MM.1S (cell line): ENCODE data around the gene VDAC1.
A peak's percentile ranks its signal among the peaks of the same experiment; 100 is the strongest.

ENCODE experiments used
- DNase-seq: peaks from one replicate; pipeline ENCODE4 v3.0.0-alpha.2; 2015
- H2AFZ ChIP-seq: fragments of 300-600 bp; sonication (generic); 2 replicates; pipeline ENCODE4 v1.6.0; 2016; ENCODE audit warnings: antibody characterized with exemption, low read length
- H3F3A ChIP-seq: fragments of 300-600 bp; sonication (generic); 2 replicates; pipeline ENCODE4 v1.6.1; 2016; ENCODE audit warnings: mild to moderate bottlenecking, antibody characterized with exemption, low read length, moderate library complexity, mixed read lengths; ENCODE audit not compliant: insufficient read depth
- H3K27ac ChIP-seq: fragments of 300-600 bp; sonication (generic); 2 replicates; pipeline ENCODE4 v1.5.1; 2016; ENCODE audit warnings: mild to moderate bottlenecking, low read length
- H3K27me3 ChIP-seq: fragments of 300-600 bp; sonication (generic); replicated peaks from 2 replicates; pipeline ENCODE4 v1.6.0; 2016; ENCODE audit warnings: low read length; ENCODE audit not compliant: insufficient read depth
- H3K36me3 ChIP-seq: fragments of 300-600 bp; sonication (generic); replicated peaks from 2 replicates; pipeline ENCODE4 v1.6.1; 2016; ENCODE audit warnings: mild to moderate bottlenecking, low read length, mixed read lengths; ENCODE audit not compliant: insufficient read depth
- H3K4me1 ChIP-seq: fragments of 300-600 bp; sonication (generic); 2 replicates; pipeline ENCODE4 v1.6.1; 2016; ENCODE audit warnings: low read length, mixed read lengths
- H3K4me2 ChIP-seq: fragments of 300-600 bp; sonication (generic); 2 replicates; pipeline ENCODE4 v1.6.0; 2016; ENCODE audit warnings: low read depth, low read length
- H3K4me3 ChIP-seq: fragments of 300-600 bp; sonication (generic); 2 replicates; pipeline ENCODE4 v1.5.1; 2016; ENCODE audit warnings: low read length, mixed read lengths
- H3K79me2 ChIP-seq: fragments of 300-600 bp; sonication (generic); 2 replicates; pipeline ENCODE4 v1.6.1; 2016; ENCODE audit warnings: mixed run types, low read length, mixed read lengths
- H3K9ac ChIP-seq: fragments of 300-600 bp; sonication (generic); 2 replicates; pipeline ENCODE4 v1.6.1; 2016; ENCODE audit warnings: low read length, mixed read lengths
- H3K9me2 ChIP-seq: fragments of 300-600 bp; sonication (generic); replicated peaks from 2 replicates; pipeline ENCODE4 v1.6.1; 2016; ENCODE audit warnings: mild to moderate bottlenecking, low read length, mixed read lengths; ENCODE audit not compliant: insufficient read depth
- H3K9me3 ChIP-seq: fragments of 300-600 bp; sonication (generic); replicated peaks from 2 replicates; pipeline ENCODE4 v1.6.1; 2016; ENCODE audit warnings: mild to moderate bottlenecking, low read length, mixed read lengths; ENCODE audit not compliant: insufficient read depth
- H4K20me1 ChIP-seq: fragments of 300-600 bp; sonication (generic); 2 replicates; pipeline ENCODE4 v1.6.1; 2016; ENCODE audit warnings: mild to moderate bottlenecking, low read length, moderate library complexity, mixed read lengths; ENCODE audit not compliant: insufficient read depth
- CTCF ChIP-seq: fragments of 300-600 bp; sonication (generic); IDR thresholded peaks from 2 replicates; pipeline ENCODE4 v1.5.1; 2016; ENCODE audit warnings: antibody characterized with exemption, low read length, mixed read lengths
- EZH2 ChIP-seq: fragments of 300-600 bp; sonication (generic); optimal IDR thresholded peaks from 2 replicates; pipeline ENCODE3; 2017; ENCODE audit warnings: low read depth, mild to moderate bottlenecking, antibody characterized with exemption, low read length, mixed read lengths
- EZH2phosphoT487 ChIP-seq: fragments of 300-600 bp; sonication (generic); IDR thresholded peaks from 2 replicates; pipeline ENCODE4 v1.6.1; 2018; ENCODE audit warnings: antibody characterized with exemption, low read length

VDAC1 gene

GRCh38 chr5:134003817-134004625 is 754 bp downstream of the VDAC1 start:
- Histone ChIP-seq H4K20me1 (peaks cover 41% of the 10 kb centered on the region), H3K9me3 (no peaks in the 10 kb centered on the region), H3F3A (peaks cover 6% of the 10 kb centered on the region; the same call in 1 of the 2 replicates), H3K4me1 (peaks cover 13% of the 10 kb centered on the region), H3K9me2 (no peaks in the 10 kb centered on the region), H3K27me3 (no peaks in the 10 kb centered on the region), H2AFZ (peak overlapping the region; percentile 40; the same call in 1 of the 2 replicates), H3K9ac (peak overlapping the region; percentile 90), H3K36me3 (0 out of 2 replicates have a peak, but pooled peaks cover 5% of the 10 kb centered on the region), H3K27ac (peak overlapping the region; percentile 83; the same call in 1 of the 2 replicates), H3K79me2 (peaks cover 66% of the 10 kb centered on the region), H3K4me2 (peak overlapping the region; percentile 93), H3K4me3 (peak overlapping the region; percentile 93)
- peak; percentile 45 for DNase-seq
- no peak for TF ChIP-seq CTCF
- TF ChIP-seq EZH2phosphoT487: no peak
- no peak for TF ChIP-seq EZH2

- Histone ChIP-seq H3K4me2 (peak overlapping the region; percentile 93), H3K4me3 (peak overlapping the region; percentile 93), H3K9me3 (no peaks in the 10 kb centered on the region), H3K9me2 (no peaks in the 10 kb centered on the region), H3K79me2 (peaks cover 74% of the 10 kb centered on the region), H3K27me3 (no peaks in the 10 kb centered on the region), H3K36me3 (0 out of 2 replicates have a peak, but pooled peaks cover 5% of the 10 kb centered on the region), H4K20me1 (peaks cover 49% of the 10 kb centered on the region), H2AFZ (no peak overlapping the region), H3K4me1 (peaks cover 13% of the 10 kb centered on the region), H3K9ac (peak overlapping the region; percentile 90), H3K27ac (peak overlapping the region; percentile 83; the same call in 1 of the 2 replicates), H3F3A (peaks cover 6% of the 10 kb centered on the region; the same call in 1 of the 2 replicates)
- TF ChIP-seq EZH2 (no peak), CTCF (no peak), EZH2phosphoT487 (no peak)
- DNase-seq: no peak
Observed at GRCh38 chr5:134003064-134003816, 1.5 kb downstream of the VDAC1 start.

GRCh38 chr5:134001938-134002731 is 2.6 kb downstream of the VDAC1 start:
- Histone ChIP-seq H3K27me3 (no peaks in the 10 kb centered on the region), H3K9ac (peak overlapping the region; percentile 90; the same call in 1 of the 2 replicates), H3K9me3 (no peaks in the 10 kb centered on the region), H3F3A (peaks cover 6% of the 10 kb centered on the region; the same call in 1 of the 2 replicates), H3K9me2 (no peaks in the 10 kb centered on the region), H4K20me1 (peaks cover 56% of the 10 kb centered on the region), H3K79me2 (peaks cover 85% of the 10 kb centered on the region), H2AFZ (no peak overlapping the region), H3K4me3 (no peak overlapping the region), H3K4me2 (peak overlapping the region; percentile 93; the same call in 1 of the 2 replicates), H3K36me3 (0 out of 2 replicates have a peak, but pooled peaks cover 5% of the 10 kb centered on the region), H3K27ac (no peak overlapping the region), H3K4me1 (peaks cover 13% of the 10 kb centered on the region)
- no peak for TF ChIP-seq EZH2
- no peak for TF ChIP-seq EZH2phosphoT487
- TF ChIP-seq CTCF: no peak
- DNase-seq: no peak
